GM12878 (cell line): ENCODE data around the gene CYTIP. TPM values are rescaled to one million over a fixed set of nuclear protein-coding genes. Genes with fewer than 3 reads are reported as not detected.

ENCODE experiments used
- BRCA1 ChIP-seq: IDR thresholded peaks from 2 replicates; pipeline ENCODE4 v1.6.1; 2011; ENCODE audit warnings: low read depth, low read length, improper control_type of control experiment
- CHD1 ChIP-seq: IDR thresholded peaks from 2 replicates; pipeline ENCODE4 v1.6.1; 2012; ENCODE audit warnings: low read depth, low read length, improper control_type of control experiment
- ETV6 ChIP-seq, 2 experiments: fragments of 450-650 bp in 1 of 2; IDR thresholded peaks in 1 of 2; conservative IDR thresholded peaks in 1 of 2; 2 replicates each; pipeline ENCODE4 v1.6.1; 2014; ENCODE audit warnings: antibody characterized with exemption in 1 of 2, borderline replicate concordance in 1 of 2, low read depth in 1 of 2, mild to moderate bottlenecking in 1 of 2, moderate library complexity in 1 of 2
- FOXM1 ChIP-seq: IDR thresholded peaks from 2 replicates; pipeline ENCODE4 v1.6.1; 2012; ENCODE audit warnings: low read depth, mild to moderate bottlenecking, inconsistent platforms, low read length, moderate library complexity
- GATAD2B ChIP-seq: fragments of 450-650 bp; conservative IDR thresholded peaks from 2 replicates; pipeline ENCODE4 v1.6.1; 2017; ENCODE audit warnings: low read depth, mild to moderate bottlenecking, moderate library complexity
- HDGF ChIP-seq: fragments of 450-650 bp; IDR thresholded peaks from 2 replicates; pipeline ENCODE4 v1.6.1; 2016; ENCODE audit warnings: antibody characterized with exemption
- IRF4 ChIP-seq: IDR thresholded peaks from 2 replicates; pipeline ENCODE4 v1.6.1; 2011; ENCODE audit warnings: low read depth, low read length
- JUND ChIP-seq: IDR thresholded peaks from 2 replicates; pipeline ENCODE4 v1.6.1; 2012; ENCODE audit warnings: low read depth, mild to moderate bottlenecking, low read length, improper control_type of control experiment, moderate library complexity
- MTA2 ChIP-seq: fragments of 450-650 bp; IDR thresholded peaks from 2 replicates; pipeline ENCODE4 v1.6.1; 2016; ENCODE audit warnings: low read depth, mild to moderate bottlenecking, moderate library complexity
- NFXL1 ChIP-seq: fragments of 450-650 bp; IDR thresholded peaks from 2 replicates; pipeline ENCODE4 v1.6.1; 2017; ENCODE audit warnings: antibody characterized with exemption, mild to moderate bottlenecking, borderline replicate concordance
- NR2C2 ChIP-seq: IDR thresholded peaks from 2 replicates; pipeline ENCODE4 v1.6.1; 2011; ENCODE audit warnings: borderline replicate concordance, low read depth; ENCODE audit not compliant: control insufficient read depth, insufficient read length
- RELA ChIP-seq: fragments of 450-650 bp; IDR thresholded peaks from 2 replicates; pipeline ENCODE4 v1.8.0; 2014; ENCODE audit warnings: borderline replicate concordance; ENCODE audit not compliant: partially characterized antibody
- SIN3A ChIP-seq: IDR thresholded peaks from 2 replicates; pipeline ENCODE4 v1.6.1; 2012; ENCODE audit warnings: low read depth, low read length, improper control_type of control experiment
- SMAD5 ChIP-seq: IDR thresholded peaks from 2 replicates; pipeline ENCODE4 v1.6.1; 2016; ENCODE audit warnings: antibody characterized with exemption, low read depth
- SPI1 ChIP-seq: IDR thresholded peaks from 2 replicates; pipeline ENCODE4 v1.6.1; 2011; ENCODE audit warnings: low read depth, mild to moderate bottlenecking, low read length, moderate library complexity, borderline replicate concordance; ENCODE audit not compliant: insufficient read depth
- SUPT20H ChIP-seq: IDR thresholded peaks from 2 replicates; pipeline ENCODE4 v1.6.1; 2011; ENCODE audit warnings: low read depth, mild to moderate bottlenecking, low read length, moderate library complexity, borderline replicate concordance; ENCODE audit not compliant: control insufficient read depth
- SUZ12 ChIP-seq: fragments of 200-600 bp; sonication (generic); IDR thresholded peaks from one replicate; pipeline ENCODE4 v1.6.1; 2018; ENCODE audit warnings: antibody characterized with exemption, mild to moderate bottlenecking; ENCODE audit not compliant: unreplicated experiment
- TCF3 ChIP-seq: IDR thresholded peaks from 2 replicates; pipeline ENCODE4 v1.6.1; 2012; ENCODE audit warnings: low read depth, mild to moderate bottlenecking, low read length, borderline replicate concordance; ENCODE audit not compliant: insufficient read depth
- ZBTB33 ChIP-seq: fragments of 450-650 bp; IDR thresholded peaks from 2 replicates; pipeline ENCODE4 v1.6.1; 2017; ENCODE audit warnings: mild to moderate bottlenecking
- ZBTB40 ChIP-seq: fragments of 450-650 bp; IDR thresholded peaks from 2 replicates; pipeline ENCODE4 v1.6.1; 2016; ENCODE audit warnings: mild to moderate bottlenecking, moderate library complexity, borderline replicate concordance
- ZNF384 ChIP-seq: IDR thresholded peaks from 2 replicates; pipeline ENCODE4 v1.6.1; 2012; ENCODE audit warnings: low read depth, mild to moderate bottlenecking, low read length, improper control_type of control experiment, borderline replicate concordance
- polyA plus RNA-seq, 11 experiments: library from polyadenylated mRNA; depleted of rRNA in 4 of 11; unstranded in 6 of 11; stranded (reverse) in 5 of 11; fragments of >200 nt; fragmentation: Nextera tagmentation in 4 of 11; fragmentation: Illumina TruSeq in 1 of 11; extraction: Ambion mirVana in 4 of 11; extraction: Trizol in 1 of 11; gene quantifications; 1 replicate in 1 of 11; 2 replicates in 10 of 11; pipeline versions ENCODE4 v1.2.1 to v1.2.3, GENCODE V29; 2011 to 2016; ENCODE audit warnings: inconsistent platforms in 2 of 11, missing spikeins in 2 of 11, low read depth in 1 of 11
- total RNA-seq, 4 experiments: library from RNA; depleted of rRNA in 3 of 4; stranded (reverse); fragments of >200 nt in 3 of 4; fragmentation: Illumina TruSeq in 1 of 4; extraction: Trizol in 1 of 4; gene quantifications; 2 replicates each; pipeline versions ENCODE4 v1.2.1 to v1.2.3, GENCODE V29; 2013 to 2021
- TF ChIP-seq, protein P1 (sequence below): fragments of 150-350 bp; IDR thresholded peaks from 2 replicates; pipeline ENCODE4 v1.6.1; 2014; ENCODE audit warnings: mild to moderate bottlenecking, low read depth, low read length

CYTIP gene
- total and polyA plus RNA-seq, 10 of the 15 experiments (the other 5 are each of a cell fraction or from before 2014, with no cell fraction given), result 55.1 to 178 (median 73.4) TPM

DNA sequence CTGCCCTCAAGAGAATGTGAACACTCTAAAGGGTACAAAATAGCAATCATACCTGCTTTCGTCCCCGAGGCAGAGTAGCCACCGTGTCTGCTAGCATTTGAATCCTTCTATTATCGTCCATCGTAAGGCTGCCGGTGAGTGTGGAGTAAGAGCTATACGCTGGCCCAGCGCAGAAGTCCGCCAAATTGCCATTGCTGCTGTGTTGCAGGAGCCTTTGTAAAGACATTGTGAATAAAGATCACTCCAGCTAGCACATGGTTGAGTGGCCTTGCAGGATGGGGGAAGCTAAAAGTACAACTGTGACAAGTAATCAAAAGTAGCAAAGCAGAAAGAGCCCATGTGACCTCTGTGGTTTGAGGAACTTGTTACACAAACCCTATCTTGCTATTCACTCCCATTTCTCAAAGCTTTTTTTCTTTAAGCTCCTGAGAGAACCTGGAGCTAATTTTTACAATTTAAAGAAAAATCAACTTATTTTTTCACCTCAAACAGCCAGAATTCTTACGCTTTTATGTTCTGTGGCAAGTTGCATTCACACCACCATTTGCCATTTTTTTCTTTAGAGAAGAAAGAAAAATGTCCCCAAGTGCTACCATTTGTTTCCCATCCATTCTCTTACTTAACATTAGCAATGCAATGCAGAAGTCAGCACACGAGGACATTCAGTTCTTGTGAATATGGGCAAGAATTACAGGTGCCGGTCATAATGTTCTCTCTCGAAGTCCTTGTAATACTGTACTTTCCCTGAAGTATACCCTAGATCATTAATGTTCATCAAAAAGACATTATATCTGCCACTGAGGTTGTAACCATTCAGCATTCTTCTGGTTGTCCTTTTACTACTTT, at the start of gene CYTIP (continued):
- TF ChIP-seq CHD1, result peak; percentile 55; the same call in 1 of the 2 replicates
- peak; percentile 52; the same call in 1 of the 2 replicates for TF ChIP-seq ZNF384
- TF ChIP-seq ETV6 (conservative IDR thresholded peaks at IDR 0.05 in 1 of 2, IDR thresholded peaks at IDR 0.05 in 1 of 2; ENCODE audit: borderline replicate concordance in 1 of 2, low read depth in 1 of 2), result no peak
- no peak for TF ChIP-seq ZBTB33
- no peak for TF ChIP-seq RELA
- no peak for TF ChIP-seq MTA2
- TF ChIP-seq SPI1, result no peak
- TF ChIP-seq BRCA1, result no peak
- peak; percentile 95 for TF ChIP-seq SMAD5
- peak; percentile 55; the same call in 1 of the 2 replicates for TF ChIP-seq TCF3
- no peak for TF ChIP-seq GATAD2B
- no peak for TF ChIP-seq FOXM1
- TF ChIP-seq HDGF, result 0 out of 2 replicates have a peak, but pooled peaks have one; percentile 14
- no peak for TF ChIP-seq JUND
- peak; percentile 41; the same call in 1 of the 2 replicates for TF ChIP-seq ZBTB40
- no peak for TF ChIP-seq SUPT20H
- TF ChIP-seq NR2C2, result no peak
- TF ChIP-seq NFXL1, result no peak
- TF ChIP-seq SUZ12, result no peak
- TF ChIP-seq, protein P1, sequence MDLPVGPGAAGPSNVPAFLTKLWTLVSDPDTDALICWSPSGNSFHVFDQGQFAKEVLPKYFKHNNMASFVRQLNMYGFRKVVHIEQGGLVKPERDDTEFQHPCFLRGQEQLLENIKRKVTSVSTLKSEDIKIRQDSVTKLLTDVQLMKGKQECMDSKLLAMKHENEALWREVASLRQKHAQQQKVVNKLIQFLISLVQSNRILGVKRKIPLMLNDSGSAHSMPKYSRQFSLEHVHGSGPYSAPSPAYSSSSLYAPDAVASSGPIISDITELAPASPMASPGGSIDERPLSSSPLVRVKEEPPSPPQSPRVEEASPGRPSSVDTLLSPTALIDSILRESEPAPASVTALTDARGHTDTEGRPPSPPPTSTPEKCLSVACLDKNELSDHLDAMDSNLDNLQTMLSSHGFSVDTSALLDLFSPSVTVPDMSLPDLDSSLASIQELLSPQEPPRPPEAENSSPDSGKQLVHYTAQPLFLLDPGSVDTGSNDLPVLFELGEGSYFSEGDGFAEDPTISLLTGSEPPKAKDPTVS, result no peak
- TF ChIP-seq IRF4, result peak; percentile 34; the same call in 1 of the 2 replicates
- peak; percentile 57; the same call in 1 of the 2 replicates for TF ChIP-seq SIN3A
